Motor neuron (in vitro differentiated cells): Measurements from ENCODE around the gene SCAF11. TPM values are rescaled to one million over a fixed set of nuclear protein-coding genes. Genes with fewer than 3 reads are reported as not detected.
"Not testable (repeated sequence)": the region's sequence is repeated elsewhere in the genome, so short reads cannot be mapped to it uniquely, and the experiment has no call there.

Experiments used
- ATAC-seq, 8 experiments: fragments of 200-7000 bp; cut with Tn5 transposase; replicated peaks in 6 of 8; 2 replicates each; pipeline ENCODE4 v1.8.0; 2021; ENCODE audit warnings: mild to moderate bottlenecking in 8 of 8, moderate library complexity in 8 of 8
- H3K27ac ChIP-seq, 2 donors: fragments of 250-450 bp; sonication (Bioruptor Pico); 2 replicates each; pipeline ENCODE4 v1.9.0; 2021; ENCODE audit warnings: antibody characterized with exemption in 2 of 2, mild to moderate bottlenecking in 2 of 2, moderate library complexity in 1 of 2
- H3K4me1 ChIP-seq, 2 donors: fragments of 250-450 bp; sonication (Bioruptor Pico); replicated peaks in 1 of 2; 2 replicates each; pipeline ENCODE4 v1.6.1; 2021; ENCODE audit warnings: antibody characterized with exemption in 2 of 2, mild to moderate bottlenecking in 2 of 2, moderate library complexity in 1 of 2
- H3K4me3 ChIP-seq, 5 donors: fragments of 250-450 bp; sonication (Bioruptor Pico); 2 replicates each; pipeline ENCODE4 v1.9.0; 2021; ENCODE audit warnings: antibody characterized with exemption in 5 of 5, mild to moderate bottlenecking in 5 of 5, moderate library complexity in 4 of 5
- WGBS, 10 experiments: fragments of 450-650 bp; shearing (Covaris generic); methylation state at CpG; one replicate each; pipeline ENCODE4 v1.0.0; 2022; 5-methylcytosine and 5-hydroxymethylcytosine counted together
- in situ Hi-C, 9 experiments: fragments of 400-800 bp; cut with MboI; loops; one replicate each; pipeline ENCODE4 v1.15.0; 2021; ENCODE audit warnings: low sequenced_read_pairs in 9 of 9, low pct_unique_long_range_greater_than_20kb in 2 of 9; ENCODE audit not compliant: unreplicated experiment in 9 of 9
- total RNA-seq, 8 experiments: library from RNA; unstranded; fragments of 300-600 nt; gene quantifications; 2 replicates each; pipeline versions ENCODE4 v1.2.3 to v1.2.4, GENCODE V29; 2022

SCAF11 gene
- 100 to 1,000 TPM in 2 of 8 experiments, 10 to 100 TPM in 6; 29.8 to 157 (median 49.4) TPM for total RNA-seq

- Histone ChIP-seq H3K27ac (peak within 1 kb of the TSS; percentile 73 to 91), H3K4me1 (peaks cover 5 to 7% of the 10 kb centered on the region in 2 donors), H3K4me3 (peak within 1 kb of the TSS; percentile 62 to 83 (median 69))
- in situ Hi-C loops, result no loop called here
- WGBS, 10 experiments, result 0 to 100% (median 21%) methylated on average over 1 to 18 of the region's 54 CpGs; no CpG with 5 or more reads in 6 of the 10 experiments
- ATAC-seq, result peak; percentile 78 to 91 (median 89)
Observed at GRCh38 chr12:45990468-45991283, at the start of gene SCAF11. Gene SCAF11 (minus strand): TSS chr12:45990574. CDS start chr12:45964167, 26,407 bp downstream.

GRCh38 chr12:46037066-46037465, 46.7 kb upstream of the SCAF11 start:
- H3K27ac ChIP-seq, H3K4me3 ChIP-seq, H3K4me1 ChIP-seq, in situ Hi-C loops: not testable (repeated sequence)
- 0 to 60% (median 34%) methylated on average over 1 to 2 of the region's 4 CpGs; no CpG with 5 or more reads in 4 of the 10 experiments for WGBS, 10 experiments
- ATAC-seq, result peak in 3 of 8 experiments; percentile 16 to 62 (median 44)

GRCh38 chr12:46027172-46027571, 36.8 kb upstream of the SCAF11 start:
- H3K27ac ChIP-seq, result no peak overlapping the region
- in situ Hi-C loops, result no loop called here
- H3K4me3 ChIP-seq, result no peak overlapping the region
- H3K4me1 ChIP-seq, result no peaks in the 10 kb centered on the region
- no peak for ATAC-seq

GRCh38 chr12:46024099-46024498, 33.7 kb upstream of the SCAF11 start:
- no peak overlapping the region for H3K4me3 ChIP-seq
- ATAC-seq, result no peak
- H3K4me1 ChIP-seq, result no peaks in the 10 kb centered on the region
- in situ Hi-C loops, result no loop called here
- 20 to 80% (median 67%) methylated on average over 1 of the region's 2 CpGs; no CpG with 5 or more reads in 5 of the 10 experiments for WGBS, 10 experiments
- H3K27ac ChIP-seq, result no peak overlapping the region

- in situ Hi-C loops, result no loop called here
- ATAC-seq, result no peak
Observed at GRCh38 chr12:46020768-46021167, 30.4 kb upstream of the SCAF11 start.

GRCh38 chr12:46018712-46019111, 28.3 kb upstream of the SCAF11 start:
- in situ Hi-C loops, ATAC-seq, H3K27ac ChIP-seq, H3K4me3 ChIP-seq, H3K4me1 ChIP-seq: not testable (repeated sequence)
- 63 to 86% methylated on average over 2 of the region's 4 CpGs; no CpG with 5 or more reads in 8 of the 10 experiments for WGBS, 10 experiments

More at GRCh38 chr12:46020768-46021167, 30.4 kb upstream of the SCAF11 start:
- Histone ChIP-seq H3K4me1 (no peaks in the 10 kb centered on the region), H3K4me3 (no peak overlapping the region), H3K27ac (no peak overlapping the region)

- ATAC-seq, H3K4me1 ChIP-seq, in situ Hi-C loops, H3K27ac ChIP-seq, H3K4me3 ChIP-seq: not testable (repeated sequence)
- 80 to 100% (median 87%) methylated on average over 2 to 11 of the region's 33 CpGs; no CpG with 5 or more reads in 5 of the 10 experiments for WGBS, 10 experiments
Observed at GRCh38 chr12:46017866-46018375, 27.5 kb upstream of the SCAF11 start.

- in situ Hi-C loops, result no loop called here
- ATAC-seq, result peak in 1 of 8 experiments; percentile 47
- Histone ChIP-seq H3K27ac (no peak overlapping the region), H3K4me3 (no peak overlapping the region), H3K4me1 (no peaks in the 10 kb centered on the region)
- 30 to 100% (median 77%) methylated on average over 1 to 3 of the region's 3 CpGs; no CpG with 5 or more reads in 2 of the 10 experiments for WGBS, 10 experiments
Observed at GRCh38 chr12:46005823-46006222, 15.4 kb upstream of the SCAF11 start.

- ATAC-seq, result no peak
- Histone ChIP-seq H3K4me1 (no peaks in the 10 kb centered on the region), H3K4me3 (no peak overlapping the region), H3K27ac (no peak overlapping the region)
- 0 to 100% (median 53%) methylated on average over 1 to 2 of the region's 2 CpGs; no CpG with 5 or more reads in 4 of the 10 experiments for WGBS, 10 experiments
- in situ Hi-C loops, result no loop called here
Observed at GRCh38 chr12:46005151-46005797, 14.9 kb upstream of the SCAF11 start.

- in situ Hi-C loops, result no loop called here
- WGBS, 10 experiments, result 17 to 100% (median 63%) methylated on average over 1 to 4 of the region's 4 CpGs; no CpG with 5 or more reads in 1 of the 10 experiments
- H3K4me1 ChIP-seq, result no peaks in the 10 kb centered on the region
- H3K27ac ChIP-seq, result no peak overlapping the region
- H3K4me3 ChIP-seq, result no peak overlapping the region
- ATAC-seq, result no peak
Observed at GRCh38 chr12:46004715-46005114, 14.3 kb upstream of the SCAF11 start.

- H3K4me3 ChIP-seq, H3K4me1 ChIP-seq, ATAC-seq, in situ Hi-C loops, H3K27ac ChIP-seq: not testable (repeated sequence)
- WGBS, 10 experiments, result 100% methylated on average over 1 of the region's 30 CpGs; no CpG with 5 or more reads in 9 of the 10 experiments
Observed at GRCh38 chr12:46000076-46000475, 9.7 kb upstream of the SCAF11 start.

GRCh38 chr12:45994736-45995135, 4.4 kb upstream of the SCAF11 start:
- ATAC-seq, result no peak
- H3K4me3 ChIP-seq, result no peak overlapping the region
- WGBS, 10 experiments, result 68 to 88% (median 80%) methylated on average over 1 to 2 of the region's 2 CpGs; no CpG with 5 or more reads in 4 of the 10 experiments
- peaks cover 0 to 5% of the 10 kb centered on the region in 2 donors for H3K4me1 ChIP-seq
- in situ Hi-C loops, result no loop called here
- H3K27ac ChIP-seq, result no peak overlapping the region
